Liver (tissue), 3 donors: ENCODE measurements around the gene ZNF195.

Source experiments
- FOXA2 ChIP-seq: IDR thresholded peaks from 2 replicates; pipeline ENCODE4 v1.6.1; 2016; ENCODE audit warnings: antibody characterized with exemption
- GABPA ChIP-seq, 2 donors: IDR thresholded peaks in 1 of 2; conservative IDR thresholded peaks in 1 of 2; 2 replicates each; pipeline ENCODE4 v1.6.1; 2016; ENCODE audit warnings: antibody characterized with exemption in 2 of 2, mild to moderate bottlenecking in 1 of 2, moderate library complexity in 1 of 2
- HNF4A ChIP-seq, 2 donors: conservative IDR thresholded peaks; 2 replicates each; pipeline ENCODE4 v1.6.1; 2016; ENCODE audit warnings: antibody characterized with exemption in 2 of 2, mild to moderate bottlenecking in 2 of 2
- YY1 ChIP-seq: IDR thresholded peaks from 2 replicates; pipeline ENCODE4 v1.6.1; 2016; ENCODE audit warnings: antibody characterized with exemption, mild to moderate bottlenecking
- TF ChIP-seq, protein P1 (sequence below): IDR thresholded peaks from 2 replicates; pipeline ENCODE4 v1.6.1; 2016; ENCODE audit warnings: antibody characterized with exemption
- TF ChIP-seq, protein P2 (sequence below): fragments of 150-350 bp; IDR thresholded peaks from 2 replicates; pipeline ENCODE4 v1.5.1; 2017; ENCODE audit warnings: improper control_type of control experiment, low read depth, low read length; ENCODE audit not compliant: missing input control
- TF ChIP-seq, protein P3 (sequence below): IDR thresholded peaks from 2 replicates; pipeline ENCODE4 v1.6.1; 2016; ENCODE audit warnings: antibody characterized with exemption
- TF ChIP-seq, protein P4 (sequence below): IDR thresholded peaks from 2 replicates; pipeline ENCODE4 v1.6.1; 2016; ENCODE audit warnings: antibody characterized with exemption, mild to moderate bottlenecking
- donor health status: healthy.
- donor health status: healthy.

DNA sequence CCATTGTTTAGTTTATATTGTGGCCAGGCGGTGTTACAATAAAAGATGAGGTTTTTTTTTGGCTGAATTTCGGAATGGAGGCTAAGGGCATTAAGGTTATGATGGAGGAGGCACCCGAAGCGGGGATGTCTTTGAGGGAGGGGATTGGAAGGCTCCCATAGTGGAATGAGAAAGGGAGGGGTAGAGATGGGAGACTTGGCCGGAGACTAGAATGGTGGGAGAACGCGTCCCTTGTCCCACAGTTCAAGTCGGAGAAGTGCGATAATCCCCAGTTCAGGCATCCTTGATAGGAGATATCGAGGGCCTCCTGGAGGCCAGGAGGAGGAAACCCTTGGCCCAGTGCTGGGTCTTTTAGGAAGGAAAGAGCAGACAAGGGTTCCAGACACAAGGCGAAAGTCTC is 21.6 kb downstream of the ZNF195 start:
- TF ChIP-seq HNF4A (conservative IDR thresholded peaks at IDR 0.05) = no peak
- TF ChIP-seq, protein P1, sequence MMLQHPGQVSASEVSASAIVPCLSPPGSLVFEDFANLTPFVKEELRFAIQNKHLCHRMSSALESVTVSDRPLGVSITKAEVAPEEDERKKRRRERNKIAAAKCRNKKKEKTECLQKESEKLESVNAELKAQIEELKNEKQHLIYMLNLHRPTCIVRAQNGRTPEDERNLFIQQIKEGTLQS = no peak
- TF ChIP-seq, protein P2, sequence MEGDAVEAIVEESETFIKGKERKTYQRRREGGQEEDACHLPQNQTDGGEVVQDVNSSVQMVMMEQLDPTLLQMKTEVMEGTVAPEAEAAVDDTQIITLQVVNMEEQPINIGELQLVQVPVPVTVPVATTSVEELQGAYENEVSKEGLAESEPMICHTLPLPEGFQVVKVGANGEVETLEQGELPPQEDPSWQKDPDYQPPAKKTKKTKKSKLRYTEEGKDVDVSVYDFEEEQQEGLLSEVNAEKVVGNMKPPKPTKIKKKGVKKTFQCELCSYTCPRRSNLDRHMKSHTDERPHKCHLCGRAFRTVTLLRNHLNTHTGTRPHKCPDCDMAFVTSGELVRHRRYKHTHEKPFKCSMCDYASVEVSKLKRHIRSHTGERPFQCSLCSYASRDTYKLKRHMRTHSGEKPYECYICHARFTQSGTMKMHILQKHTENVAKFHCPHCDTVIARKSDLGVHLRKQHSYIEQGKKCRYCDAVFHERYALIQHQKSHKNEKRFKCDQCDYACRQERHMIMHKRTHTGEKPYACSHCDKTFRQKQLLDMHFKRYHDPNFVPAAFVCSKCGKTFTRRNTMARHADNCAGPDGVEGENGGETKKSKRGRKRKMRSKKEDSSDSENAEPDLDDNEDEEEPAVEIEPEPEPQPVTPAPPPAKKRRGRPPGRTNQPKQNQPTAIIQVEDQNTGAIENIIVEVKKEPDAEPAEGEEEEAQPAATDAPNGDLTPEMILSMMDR = no peak
- no peak for TF ChIP-seq YY1
- TF ChIP-seq, protein P3, sequence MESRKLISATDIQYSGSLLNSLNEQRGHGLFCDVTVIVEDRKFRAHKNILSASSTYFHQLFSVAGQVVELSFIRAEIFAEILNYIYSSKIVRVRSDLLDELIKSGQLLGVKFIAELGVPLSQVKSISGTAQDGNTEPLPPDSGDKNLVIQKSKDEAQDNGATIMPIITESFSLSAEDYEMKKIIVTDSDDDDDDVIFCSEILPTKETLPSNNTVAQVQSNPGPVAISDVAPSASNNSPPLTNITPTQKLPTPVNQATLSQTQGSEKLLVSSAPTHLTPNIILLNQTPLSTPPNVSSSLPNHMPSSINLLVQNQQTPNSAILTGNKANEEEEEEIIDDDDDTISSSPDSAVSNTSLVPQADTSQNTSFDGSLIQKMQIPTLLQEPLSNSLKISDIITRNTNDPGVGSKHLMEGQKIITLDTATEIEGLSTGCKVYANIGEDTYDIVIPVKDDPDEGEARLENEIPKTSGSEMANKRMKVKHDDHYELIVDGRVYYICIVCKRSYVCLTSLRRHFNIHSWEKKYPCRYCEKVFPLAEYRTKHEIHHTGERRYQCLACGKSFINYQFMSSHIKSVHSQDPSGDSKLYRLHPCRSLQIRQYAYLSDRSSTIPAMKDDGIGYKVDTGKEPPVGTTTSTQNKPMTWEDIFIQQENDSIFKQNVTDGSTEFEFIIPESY = no peak
- TF ChIP-seq FOXA2 = no peak
- TF ChIP-seq, protein P4, sequence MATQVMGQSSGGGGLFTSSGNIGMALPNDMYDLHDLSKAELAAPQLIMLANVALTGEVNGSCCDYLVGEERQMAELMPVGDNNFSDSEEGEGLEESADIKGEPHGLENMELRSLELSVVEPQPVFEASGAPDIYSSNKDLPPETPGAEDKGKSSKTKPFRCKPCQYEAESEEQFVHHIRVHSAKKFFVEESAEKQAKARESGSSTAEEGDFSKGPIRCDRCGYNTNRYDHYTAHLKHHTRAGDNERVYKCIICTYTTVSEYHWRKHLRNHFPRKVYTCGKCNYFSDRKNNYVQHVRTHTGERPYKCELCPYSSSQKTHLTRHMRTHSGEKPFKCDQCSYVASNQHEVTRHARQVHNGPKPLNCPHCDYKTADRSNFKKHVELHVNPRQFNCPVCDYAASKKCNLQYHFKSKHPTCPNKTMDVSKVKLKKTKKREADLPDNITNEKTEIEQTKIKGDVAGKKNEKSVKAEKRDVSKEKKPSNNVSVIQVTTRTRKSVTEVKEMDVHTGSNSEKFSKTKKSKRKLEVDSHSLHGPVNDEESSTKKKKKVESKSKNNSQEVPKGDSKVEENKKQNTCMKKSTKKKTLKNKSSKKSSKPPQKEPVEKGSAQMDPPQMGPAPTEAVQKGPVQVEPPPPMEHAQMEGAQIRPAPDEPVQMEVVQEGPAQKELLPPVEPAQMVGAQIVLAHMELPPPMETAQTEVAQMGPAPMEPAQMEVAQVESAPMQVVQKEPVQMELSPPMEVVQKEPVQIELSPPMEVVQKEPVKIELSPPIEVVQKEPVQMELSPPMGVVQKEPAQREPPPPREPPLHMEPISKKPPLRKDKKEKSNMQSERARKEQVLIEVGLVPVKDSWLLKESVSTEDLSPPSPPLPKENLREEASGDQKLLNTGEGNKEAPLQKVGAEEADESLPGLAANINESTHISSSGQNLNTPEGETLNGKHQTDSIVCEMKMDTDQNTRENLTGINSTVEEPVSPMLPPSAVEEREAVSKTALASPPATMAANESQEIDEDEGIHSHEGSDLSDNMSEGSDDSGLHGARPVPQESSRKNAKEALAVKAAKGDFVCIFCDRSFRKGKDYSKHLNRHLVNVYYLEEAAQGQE = no peak
- no peak for TF ChIP-seq GABPA (IDR thresholded peaks at IDR 0.05 in 1 of 2, conservative IDR thresholded peaks at IDR 0.05 in 1 of 2)
